Fibroblast of peridontal ligament (primary cell): ENCODE measurements around the gene ATG3.
"Not testable (repeated sequence)": the region's sequence is repeated elsewhere in the genome, so short reads cannot be mapped to it uniquely, and the experiment has no call there.

Source experiments
- DNase-seq: peaks from one replicate; pipeline ENCODE4 v3.0.0-alpha.2; 2010; ENCODE audit errors: extremely low read depth

The ATG3 gene

GRCh38 chr3:112561734-112562529, at the start of gene ATG3, which contains the start of gene SLC35A5:
Gene ATG3, minus strand, starts transcription at chr3:112561962. Its CDS starts 434 bp downstream, at chr3:112561528.
Gene SLC35A5, plus strand, starts transcription at chr3:112562045. Its CDS starts 1,359 bp downstream, at chr3:112563404.
- peak; percentile 98 for DNase-seq

- DNase-seq, result peak; percentile 91
Observed at GRCh38 chr3:112610121-112610520, 48.4 kb upstream of the ATG3 start.

GRCh38 chr3:112607863-112608262, 46.1 kb upstream of the ATG3 start:
- DNase-seq, result no peak

- DNase-seq, result no peak
Observed at GRCh38 chr3:112606098-112606497, 44.3 kb upstream of the ATG3 start.

- DNase-seq, result peak; percentile 98
Observed at GRCh38 chr3:112605285-112605684, 43.5 kb upstream of the ATG3 start.

GRCh38 chr3:112604536-112604935, 42.8 kb upstream of the ATG3 start:
- peak; percentile 96 for DNase-seq

GRCh38 chr3:112602217-112602838, 40.6 kb upstream of the ATG3 start:
- peak; percentile 25 for DNase-seq

GRCh38 chr3:112598731-112599130, 37.0 kb upstream of the ATG3 start:
- peak; percentile 55 for DNase-seq

GRCh38 chr3:112597945-112598344, 36.2 kb upstream of the ATG3 start:
- no peak for DNase-seq

GRCh38 chr3:112594856-112595255, 33.1 kb upstream of the ATG3 start:
- DNase-seq, result no peak

GRCh38 chr3:112593258-112593657, 31.5 kb upstream of the ATG3 start:
- no peak for DNase-seq

GRCh38 chr3:112587336-112587735, 25.6 kb upstream of the ATG3 start:
- no peak for DNase-seq

- peak; percentile 38 for DNase-seq
Observed at GRCh38 chr3:112585782-112586181, 24.0 kb upstream of the ATG3 start.

- no peak for DNase-seq
Observed at GRCh38 chr3:112583105-112583504, 21.3 kb upstream of the ATG3 start.

GRCh38 chr3:112582244-112582874, 20.6 kb upstream of the ATG3 start:
- peak; percentile 90 for DNase-seq

- no peak for DNase-seq
Observed at GRCh38 chr3:112579697-112580096, 17.9 kb upstream of the ATG3 start.

- DNase-seq, result no peak
Observed at GRCh38 chr3:112579232-112579631, 17.5 kb upstream of the ATG3 start.

GRCh38 chr3:112572701-112573100, 10.9 kb upstream of the ATG3 start:
- no peak for DNase-seq

- DNase-seq, result no peak
Observed at GRCh38 chr3:112569265-112569664, 7.5 kb upstream of the ATG3 start.

GRCh38 chr3:112568642-112569041, 6.9 kb upstream of the ATG3 start:
- no peak for DNase-seq

GRCh38 chr3:112564940-112565305, 3.2 kb upstream of the ATG3 start:
- DNase-seq, result no peak

GRCh38 chr3:112564247-112564939, 2.6 kb upstream of the ATG3 start:
- DNase-seq, result not testable (repeated sequence)

GRCh38 chr3:112561484-112561733, 353 bp downstream of the ATG3 start:
- DNase-seq, result no peak
